ENCODE results near the gene KRIT1.

KRIT1 gene

GRCh38 chr7:92292981-92293380 lies 47.3 kb upstream of the KRIT1 start:
- ATAC-seq: peak; percentile 63
- TF ChIP-seq PPARA (CRISPR knock-in tag; IDR thresholded peaks at IDR 0.05; ENCODE audit: borderline replicate concordance) (no peak), SNAI2 (CRISPR knock-in tag; IDR thresholded peaks at IDR 0.05) (no peak), RARB (CRISPR knock-in tag; IDR thresholded peaks at IDR 0.05) (no peak), BACH2 (CRISPR knock-in tag; IDR thresholded peaks at IDR 0.05; ENCODE audit: borderline replicate concordance) (no peak), ZNF565 (CRISPR knock-in tag; conservative IDR thresholded peaks at IDR 0.05; ENCODE audit: low read depth) (no peak), ZNF70 (CRISPR knock-in tag; IDR thresholded peaks at IDR 0.05) (no peak), ARNTL (CRISPR knock-in tag; IDR thresholded peaks at IDR 0.05; ENCODE audit: borderline replicate concordance, low read depth) (no peak), ZC3H10 (CRISPR knock-in tag; IDR thresholded peaks at IDR 0.05) (no peak), ZFP30 (CRISPR knock-in tag; IDR thresholded peaks at IDR 0.05) (no peak), POU6F1 (CRISPR knock-in tag; IDR thresholded peaks at IDR 0.05; ENCODE audit: borderline replicate concordance, low read depth) (no peak), ESRRG (CRISPR knock-in tag; IDR thresholded peaks at IDR 0.05) (no peak), CSDC2 (CRISPR knock-in tag; IDR thresholded peaks at IDR 0.05) (no peak)

- TF ChIP-seq TSHZ2 (CRISPR knock-in tag; IDR thresholded peaks at IDR 0.05) (no peak), ZNF8 (CRISPR knock-in tag; IDR thresholded peaks at IDR 0.05) (no peak), ZNF565 (CRISPR knock-in tag; conservative IDR thresholded peaks at IDR 0.05; ENCODE audit: low read depth) (no peak), ARNTL (CRISPR knock-in tag; IDR thresholded peaks at IDR 0.05; ENCODE audit: borderline replicate concordance, low read depth) (no peak), ZNF70 (CRISPR knock-in tag; IDR thresholded peaks at IDR 0.05) (no peak), CSRNP3 (CRISPR knock-in tag; IDR thresholded peaks at IDR 0.05) (no peak), GLIS3 (CRISPR knock-in tag; IDR thresholded peaks at IDR 0.05) (no peak), ZFP30 (CRISPR knock-in tag; IDR thresholded peaks at IDR 0.05) (no peak), PPARA (CRISPR knock-in tag; IDR thresholded peaks at IDR 0.05; ENCODE audit: borderline replicate concordance) (no peak), ISL1 (CRISPR knock-in tag; IDR thresholded peaks at IDR 0.05) (no peak), PATZ1 (CRISPR knock-in tag; IDR thresholded peaks at IDR 0.05; ENCODE audit: borderline replicate concordance) (no peak), OSR1 (CRISPR knock-in tag; IDR thresholded peaks at IDR 0.05) (no peak), POU6F1 (CRISPR knock-in tag; IDR thresholded peaks at IDR 0.05; ENCODE audit: borderline replicate concordance, low read depth) (no peak), TOX (CRISPR knock-in tag; IDR thresholded peaks at IDR 0.05; ENCODE audit: borderline replicate concordance) (no peak), CSDC2 (CRISPR knock-in tag; IDR thresholded peaks at IDR 0.05) (no peak), TCF4 (CRISPR knock-in tag; IDR thresholded peaks at IDR 0.05; ENCODE audit: borderline replicate concordance) (no peak), ZC3H10 (CRISPR knock-in tag; IDR thresholded peaks at IDR 0.05) (no peak)
- ATAC-seq: no peak
These were observed 43.6 kb upstream of the KRIT1 start for GRCh38 chr7:92289321-92289720.

GRCh38 chr7:92282930-92283329 lies 37.2 kb upstream of the KRIT1 start:
- no peak for ATAC-seq
- TF ChIP-seq ISL1 (CRISPR knock-in tag; IDR thresholded peaks at IDR 0.05) (peak; percentile 68), SNAI2 (CRISPR knock-in tag; IDR thresholded peaks at IDR 0.05) (no peak)

All from SK-N-SH treated with all-trans-retinoic acid at 6 μM for 48 hours (cell line).